Peyer's patch (tissue), 4 donors: ENCODE data around the gene DPEP2. TPM values are rescaled to one million over a fixed set of nuclear protein-coding genes. Genes with fewer than 3 reads are reported as not detected.
A peak's percentile ranks its signal among the peaks of the same experiment; 100 is the strongest.
"Not testable (repeated sequence)": the region's sequence is repeated elsewhere in the genome, so short reads cannot be mapped to it uniquely, and the experiment has no call there.

ENCODE experiments used
- DNase-seq, 3 donors: peaks; one replicate each; pipeline ENCODE4 v3.0.0-alpha.2; 2017 to 2019
- H3K27ac ChIP-seq, 4 donors: fragments of 200-600 bp; sonication (generic); one replicate each; pipeline ENCODE4 v1.5.1; 2016 to 2019
- H3K27me3 ChIP-seq, 2 donors: fragments of 200-600 bp; sonication (generic); one replicate each; pipeline ENCODE4 v1.5.1; 2019
- H3K36me3 ChIP-seq, 3 donors: fragments of 200-600 bp; sonication (generic); one replicate each; pipeline ENCODE4 v1.5.1; 2016 to 2019
- H3K4me1 ChIP-seq, 4 donors: fragments of 200-600 bp; sonication (generic); one replicate each; pipeline ENCODE4 v1.5.1; 2016 to 2019
- H3K4me3 ChIP-seq, 4 donors: fragments of 200-600 bp; sonication (generic); 1 replicate in 3 of 4; 2 replicates in 1 of 4; pipeline ENCODE4 v1.5.1; 2016 to 2019; ENCODE audit warnings: mild to moderate bottlenecking in 1 of 4
- H3K9me3 ChIP-seq, 4 donors: fragments of 200-600 bp; sonication (generic); one replicate each; pipeline ENCODE4 v1.5.1; 2016 to 2019; ENCODE audit warnings: mild to moderate bottlenecking in 1 of 4
- POLR2A ChIP-seq, 2 donors: fragments of 450-650 bp; IDR thresholded peaks; one replicate each; pipeline ENCODE4 v1.5.1; 2017; ENCODE audit warnings: antibody characterized with exemption in 2 of 2, mild to moderate bottlenecking in 2 of 2, moderate library complexity in 2 of 2
- total RNA-seq, 4 donors: library from RNA; depleted of rRNA; stranded (reverse); fragments of >200 nt; gene quantifications; one replicate each; pipeline ENCODE4 v1.1.0, GENCODE V29; 2016
- TF ChIP-seq, protein P1 (sequence below), 6 experiments: fragments of 450-650 bp in 4 of 6; fragments of 200-600 bp in 2 of 6; sonication (generic) in 1 of 6; IDR thresholded peaks; one replicate each; pipeline ENCODE4 v1.5.1; 2017 to 2019; ENCODE audit warnings: antibody characterized with exemption in 6 of 6, mild to moderate bottlenecking in 3 of 6, moderate library complexity in 1 of 6

The DPEP2 gene
- total RNA-seq, 4 donors from 2014 or later = 1.1 to 12.4 (median 6.6) TPM

DNA sequence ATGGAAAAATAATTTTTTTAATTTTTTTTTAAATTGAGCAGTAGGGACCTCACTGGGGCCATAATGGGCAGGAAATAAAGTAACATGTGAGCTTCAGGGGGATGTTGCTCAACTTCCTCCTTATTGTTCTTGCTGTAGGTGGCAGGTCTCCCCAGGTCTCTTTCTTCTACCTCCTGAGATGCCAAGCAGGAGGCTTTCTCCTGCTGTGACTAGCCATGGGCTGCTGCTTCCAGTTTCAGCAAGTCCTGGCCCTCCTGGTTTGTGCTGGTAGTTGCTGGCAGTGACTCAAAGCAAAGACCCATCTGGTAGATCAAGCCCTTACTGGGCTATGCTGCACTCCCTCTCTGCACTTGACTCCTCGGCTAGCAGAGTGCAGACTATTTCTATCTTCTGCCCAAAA lies 14.2 kb upstream of the DPEP2 start:
- H3K27ac ChIP-seq = no peak overlapping the region

DNA sequence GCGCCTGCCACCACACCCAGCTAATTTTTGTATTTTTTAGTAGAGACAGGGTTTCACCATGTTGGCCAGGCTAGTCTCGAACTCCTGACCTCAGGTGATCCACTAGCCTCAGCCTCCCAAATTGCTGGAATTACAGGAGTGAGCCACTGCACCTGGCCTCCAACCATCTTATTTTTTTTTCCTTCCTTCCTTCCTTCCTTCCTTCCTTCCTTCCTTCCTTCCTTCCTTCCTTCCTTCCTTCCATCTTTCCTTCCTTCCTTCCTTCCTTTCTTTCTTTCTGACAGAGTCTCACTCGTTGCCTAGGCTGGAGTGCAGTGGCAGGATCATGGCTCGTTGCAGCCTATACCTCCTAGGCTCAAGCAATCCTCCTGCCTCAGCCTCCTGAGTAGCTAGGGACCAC lies 10.6 kb upstream of the DPEP2 start:
- not testable (repeated sequence) for H3K4me3 ChIP-seq, H3K36me3 ChIP-seq, DNase-seq, H3K27ac ChIP-seq, H3K9me3 ChIP-seq, H3K27me3 ChIP-seq
- peaks cover 0 to 18% (median 3%) of the 10 kb centered on the region in 4 donors for H3K4me1 ChIP-seq

More for the DNA sequence above, 14.2 kb upstream of the DPEP2 start:
- no peaks in the 10 kb centered on the region for H3K9me3 ChIP-seq
- TF ChIP-seq POLR2A (IDR thresholded peaks at IDR 0.05) = no peak
- TF ChIP-seq, protein P1, sequence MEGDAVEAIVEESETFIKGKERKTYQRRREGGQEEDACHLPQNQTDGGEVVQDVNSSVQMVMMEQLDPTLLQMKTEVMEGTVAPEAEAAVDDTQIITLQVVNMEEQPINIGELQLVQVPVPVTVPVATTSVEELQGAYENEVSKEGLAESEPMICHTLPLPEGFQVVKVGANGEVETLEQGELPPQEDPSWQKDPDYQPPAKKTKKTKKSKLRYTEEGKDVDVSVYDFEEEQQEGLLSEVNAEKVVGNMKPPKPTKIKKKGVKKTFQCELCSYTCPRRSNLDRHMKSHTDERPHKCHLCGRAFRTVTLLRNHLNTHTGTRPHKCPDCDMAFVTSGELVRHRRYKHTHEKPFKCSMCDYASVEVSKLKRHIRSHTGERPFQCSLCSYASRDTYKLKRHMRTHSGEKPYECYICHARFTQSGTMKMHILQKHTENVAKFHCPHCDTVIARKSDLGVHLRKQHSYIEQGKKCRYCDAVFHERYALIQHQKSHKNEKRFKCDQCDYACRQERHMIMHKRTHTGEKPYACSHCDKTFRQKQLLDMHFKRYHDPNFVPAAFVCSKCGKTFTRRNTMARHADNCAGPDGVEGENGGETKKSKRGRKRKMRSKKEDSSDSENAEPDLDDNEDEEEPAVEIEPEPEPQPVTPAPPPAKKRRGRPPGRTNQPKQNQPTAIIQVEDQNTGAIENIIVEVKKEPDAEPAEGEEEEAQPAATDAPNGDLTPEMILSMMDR (IDR thresholded peaks at IDR 0.05) = no peak
- H3K27me3 ChIP-seq = no peaks in the 10 kb centered on the region
- no peak overlapping the region for H3K4me3 ChIP-seq
- H3K4me1 ChIP-seq = no peaks in the 10 kb centered on the region
- H3K36me3 ChIP-seq = no peaks in the 10 kb centered on the region
- DNase-seq = no peak

DNA sequence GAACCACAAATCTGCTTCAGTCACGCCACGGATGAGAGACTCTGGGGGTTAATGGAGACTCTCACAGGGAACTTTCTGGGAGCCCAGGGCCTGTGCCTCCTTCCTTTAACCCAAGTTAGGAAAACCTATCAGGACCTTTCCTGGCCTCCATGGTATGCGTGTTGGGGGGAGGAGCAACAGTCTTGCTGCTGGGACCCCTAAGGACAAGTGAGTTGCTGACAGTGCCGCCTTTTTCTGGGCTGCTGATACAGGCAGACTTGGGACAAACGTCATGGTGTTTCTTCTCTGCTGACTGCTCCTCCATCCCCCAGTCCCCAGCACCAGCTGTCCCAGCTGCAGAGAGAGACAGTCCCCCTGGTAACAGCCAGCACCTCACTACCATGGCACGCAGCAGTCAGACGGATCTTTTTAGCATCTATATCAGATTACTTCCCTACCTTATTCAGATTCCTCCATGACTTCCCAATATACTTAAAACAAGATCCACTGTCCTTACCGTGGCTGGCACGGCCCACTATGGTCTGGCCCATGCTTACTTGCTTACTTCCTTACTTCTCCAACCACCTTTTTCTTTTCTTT lies 10.0 kb upstream of the DPEP2 start:
- Histone ChIP-seq H3K27ac (no peak overlapping the region), H3K4me3 (no peak overlapping the region), H3K36me3 (no peaks in the 10 kb centered on the region), H3K4me1 (peaks cover 0 to 18% (median 3%) of the 10 kb centered on the region in 4 donors), H3K27me3 (no peaks in the 10 kb centered on the region), H3K9me3 (no peaks in the 10 kb centered on the region)
- DNase-seq = no peak
- no peak for TF ChIP-seq POLR2A (IDR thresholded peaks at IDR 0.05)
- TF ChIP-seq, protein P1 (IDR thresholded peaks at IDR 0.05) = no peak

DNA sequence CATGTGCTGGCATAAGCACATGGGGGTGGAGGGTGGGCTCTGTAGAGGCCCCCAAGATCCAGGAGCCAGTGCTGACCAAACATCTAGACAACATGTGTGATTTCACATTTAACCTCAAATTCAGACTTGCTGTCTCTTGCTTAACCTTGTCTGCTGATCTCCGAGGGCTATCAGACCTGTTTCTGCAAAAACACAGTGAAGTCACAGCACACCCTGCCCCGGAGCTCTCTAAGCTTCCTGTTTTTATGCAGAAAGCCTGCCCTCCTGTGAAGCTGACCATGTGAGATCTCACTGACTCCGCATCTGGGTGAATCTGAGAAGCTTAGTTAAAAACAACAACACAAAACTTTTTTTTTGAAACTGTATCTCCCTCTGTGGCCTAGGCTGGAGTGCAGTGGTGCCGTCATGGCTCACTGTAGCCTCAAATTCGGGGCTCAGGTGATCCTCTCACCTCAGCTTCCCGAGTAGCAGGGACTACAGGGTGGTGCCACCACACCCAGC lies 6.6 kb upstream of the DPEP2 start:
- peak overlapping the region; percentile 66 to 85 (median 74) for H3K27ac ChIP-seq
- H3K4me1 ChIP-seq = peaks cover 0 to 18% (median 3%) of the 10 kb centered on the region in 4 donors
- H3K9me3 ChIP-seq = no peaks in the 10 kb centered on the region
- peak in 2 of 3 donors; percentile 78 to 88 for DNase-seq
- H3K4me3 ChIP-seq = no peak overlapping the region
- TF ChIP-seq, protein P1 (IDR thresholded peaks at IDR 0.05) = no peak
- no peak for TF ChIP-seq POLR2A (IDR thresholded peaks at IDR 0.05)
- H3K36me3 ChIP-seq = no peaks in the 10 kb centered on the region
- no peaks in the 10 kb centered on the region for H3K27me3 ChIP-seq

DNA sequence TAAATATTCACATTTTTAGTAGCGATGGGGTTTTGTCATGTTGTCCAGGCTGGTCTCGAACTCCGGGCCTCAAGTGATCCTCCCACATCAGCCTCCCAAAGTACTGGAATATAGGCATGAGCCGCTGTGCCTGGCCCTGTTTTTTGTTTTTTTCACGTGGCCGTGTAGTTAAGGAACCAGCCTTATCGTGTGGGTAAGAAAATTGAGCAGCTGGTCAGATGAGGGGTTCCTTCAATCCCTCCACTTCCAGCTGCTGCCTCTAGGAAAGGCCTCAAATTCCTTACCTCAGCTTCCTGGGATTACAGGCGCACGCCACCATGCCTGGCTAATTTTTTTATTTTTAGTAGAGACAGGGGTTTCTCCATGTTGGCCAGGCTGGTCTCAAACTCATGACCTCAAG lies 5.9 kb upstream of the DPEP2 start:
- Histone ChIP-seq H3K27me3 (no peaks in the 10 kb centered on the region), H3K27ac (peak overlapping the region; percentile 66 to 85 (median 74)), H3K4me1 (peaks cover 0 to 24% (median 3%) of the 10 kb centered on the region in 4 donors), H3K36me3 (no peaks in the 10 kb centered on the region), H3K9me3 (no peaks in the 10 kb centered on the region), H3K4me3 (no peak overlapping the region)
- DNase-seq = no peak
- no peak for TF ChIP-seq POLR2A (IDR thresholded peaks at IDR 0.05)
- TF ChIP-seq, protein P1 (IDR thresholded peaks at IDR 0.05) = no peak

DNA sequence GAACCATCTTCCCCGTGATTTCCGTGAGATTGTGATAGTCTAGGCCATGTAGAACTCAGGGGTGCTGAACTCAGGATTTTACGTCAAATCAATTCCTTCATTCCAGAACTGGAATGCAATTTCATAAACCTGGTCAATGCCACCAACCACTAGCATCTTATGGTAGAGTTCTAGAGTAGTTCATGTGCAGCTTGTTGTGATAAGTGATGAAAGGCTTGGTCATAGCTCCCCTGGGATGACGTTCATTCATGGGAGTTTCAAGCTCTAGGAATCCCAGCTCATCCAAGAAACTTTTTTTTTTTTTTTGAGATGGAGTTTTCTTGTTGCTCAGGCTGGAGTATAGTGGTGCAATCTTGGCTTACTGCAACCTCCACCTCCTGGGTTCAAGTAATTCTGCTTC lies 3.7 kb upstream of the DPEP2 start:
- Histone ChIP-seq H3K9me3 (no peaks in the 10 kb centered on the region), H3K27ac (no peak overlapping the region), H3K4me3 (no peak overlapping the region), H3K4me1 (peaks cover 0 to 29% (median 4%) of the 10 kb centered on the region in 4 donors), H3K27me3 (no peaks in the 10 kb centered on the region), H3K36me3 (no peaks in the 10 kb centered on the region)
- no peak for DNase-seq
- TF ChIP-seq, protein P1 (IDR thresholded peaks at IDR 0.05) = no peak
- TF ChIP-seq POLR2A (IDR thresholded peaks at IDR 0.05) = no peak
